ENCODE measurements around the gene ZP1. TPM values are rescaled to one million over a fixed set of nuclear protein-coding genes. Genes with fewer than 3 reads are reported as not detected.

Gene ZP1
- total and polyA plus RNA-seq, 2 of the 8 experiments (the other 6 are each of a cell fraction or from before 2014, with no cell fraction given), result not detected

GRCh38 chr11:60906132-60906972 is 39.0 kb downstream of the ZP1 start, which contains the start of gene PRPF19 (continued):
- TF ChIP-seq CHD7 (IDR thresholded peaks at IDR 0.05; ENCODE audit: insufficient replicate concordance, low read length) (no peak), TAF1 (IDR thresholded peaks at IDR 0.05; ENCODE audit: low read depth, low read length) (peak; percentile 81), MAFK (IDR thresholded peaks at IDR 0.05; ENCODE audit: low read depth, low read length) (no peak), TCF12 (IDR thresholded peaks at IDR 0.05; ENCODE audit: low read depth, low read length) (0 out of 2 replicates have a peak, but pooled peaks have one; percentile 6), CHD2 (IDR thresholded peaks at IDR 0.05; ENCODE audit: low read length) (no peak), RAD21 (IDR thresholded peaks at IDR 0.05 in 1 of 2, conservative IDR thresholded peaks at IDR 0.05 in 1 of 2; ENCODE audit: low read depth in 2 of 2, low read length in 2 of 2) (no peak), POU5F1 (IDR thresholded peaks at IDR 0.05; ENCODE audit: low read depth, low read length) (no peak), KDM5A (IDR thresholded peaks at IDR 0.05; ENCODE audit: low read length) (no peak), POLR2A (IDR thresholded peaks at IDR 0.05; ENCODE audit: control extremely low read depth in 1 of 2, low read depth in 2 of 2, low read length in 2 of 2) (peak; percentile 49 to 69), SP2 (IDR thresholded peaks at IDR 0.05; ENCODE audit: low read length) (no peak), CTBP2 (IDR thresholded peaks at IDR 0.05; ENCODE audit: borderline replicate concordance, insufficient read depth, insufficient read length, low read length) (no peak)
